Activated CD4-positive, alpha-beta T cell treated with anti-CD3 and anti-CD28 coated beads, Interleukin-2, amount 10 ng/mL, durations not matched to agents 7 days and 5 days (primary cell): Measurements from ENCODE around the gene AUTS2. TPM values are rescaled to one million over a fixed set of nuclear protein-coding genes. Genes with fewer than 3 reads are reported as not detected.

Experiments used
- CTCF ChIA-PET: fragments of 350-600 bp; sonication (Branson Sonifier 250); formaldehyde crosslinking; loops from one replicate; lab custom pipeline; 2021; ENCODE audit warnings: antibody characterized with exemption; lab: Charles Lee
- POLR2A ChIA-PET: fragments of 350-600 bp; sonication (Branson Sonifier 250); formaldehyde crosslinking; loops from one replicate; lab custom pipeline; 2021; ENCODE audit warnings: antibody characterized with exemption; lab: Charles Lee
- DNase-seq: peaks from one replicate; pipeline ENCODE4 v3.0.0-alpha.2; 2020
- H3K27ac Mint-ChIP-seq: one replicate; pipeline ENCODE4 v1.8.0; 2021; ENCODE audit warnings: mild to moderate bottlenecking, moderate library complexity, mixed read lengths
- H3K27me3 Mint-ChIP-seq: one replicate; pipeline ENCODE4 v1.8.0; 2021; ENCODE audit warnings: mixed read lengths
- H3K36me3 Mint-ChIP-seq: one replicate; pipeline ENCODE4 v1.8.0; 2021; ENCODE audit warnings: low read depth, mixed read lengths
- H3K4me1 Mint-ChIP-seq: one replicate; pipeline ENCODE4 v1.8.0; 2021; ENCODE audit warnings: mixed read lengths
- H3K4me3 Mint-ChIP-seq: one replicate; pipeline ENCODE4 v1.8.0; 2021; ENCODE audit warnings: mild to moderate bottlenecking, moderate library complexity, mixed read lengths
- H3K9me3 Mint-ChIP-seq: one replicate; pipeline ENCODE4 v1.8.0; 2021; ENCODE audit warnings: mixed read lengths
- total RNA-seq, 2 experiments: library from RNA; stranded (reverse); gene quantifications; one replicate each; pipeline ENCODE4 v1.2.3, GENCODE V29; 2021

The AUTS2 gene
- total RNA-seq, 2 experiments from 2014 or later: 13.9 to 18.9 TPM

DNA sequence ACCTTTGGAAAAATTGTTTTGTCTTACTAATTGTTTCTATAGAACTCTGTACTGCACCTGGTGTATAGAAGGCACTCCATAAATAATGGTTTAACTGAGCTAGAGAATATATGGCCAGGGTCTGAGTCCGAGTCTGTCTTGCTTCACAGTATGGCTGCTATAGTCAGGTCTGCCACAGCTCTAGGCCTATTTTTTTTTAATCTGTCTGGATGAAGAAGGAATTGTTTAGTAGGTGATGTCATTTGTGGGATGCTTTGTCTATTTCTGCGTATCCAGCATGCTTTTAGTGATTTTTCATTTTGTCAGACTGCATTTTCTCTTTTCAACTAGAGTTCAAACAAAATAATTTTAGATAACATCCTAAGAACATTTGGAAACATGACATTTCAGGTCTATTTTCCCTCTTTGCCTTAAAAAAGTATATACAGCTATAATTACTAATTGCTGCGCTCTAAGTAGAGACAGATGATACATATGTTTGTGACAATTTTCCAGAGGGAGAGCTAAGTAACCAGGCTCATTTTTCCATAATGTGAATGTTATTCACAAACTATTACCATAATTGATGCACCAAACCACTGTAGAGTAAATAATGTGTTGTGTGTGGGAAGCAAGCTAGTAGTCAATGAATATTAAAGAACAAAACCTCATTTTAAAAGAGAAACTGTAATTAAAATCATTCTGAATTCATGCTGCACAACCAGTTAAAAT, 361.7 kb downstream of the AUTS2 start:
- POLR2A ChIA-PET: no interaction called here
- peaks cover 3% of the 10 kb centered on the region for H3K4me1 Mint-ChIP-seq
- no peaks in the 10 kb centered on the region for H3K9me3 Mint-ChIP-seq
- no peak overlapping the region for H3K4me3 Mint-ChIP-seq
- no peak for DNase-seq
- peaks cover 2% of the 10 kb centered on the region for H3K27me3 Mint-ChIP-seq
- H3K36me3 Mint-ChIP-seq: no peaks in the 10 kb centered on the region
- H3K27ac Mint-ChIP-seq: no peak overlapping the region
- CTCF ChIA-PET: no interaction called here

- no peak for DNase-seq
- peaks cover 2% of the 10 kb centered on the region for H3K27me3 Mint-ChIP-seq
- ChIA-PET POLR2A (no interaction called here), CTCF (no interaction called here)
- H3K27ac Mint-ChIP-seq: no peak overlapping the region
- H3K36me3 Mint-ChIP-seq: no peaks in the 10 kb centered on the region
- H3K4me3 Mint-ChIP-seq: no peak overlapping the region
- peaks cover 3% of the 10 kb centered on the region for H3K4me1 Mint-ChIP-seq
- no peaks in the 10 kb centered on the region for H3K9me3 Mint-ChIP-seq
Observed at GRCh38 chr7:69961436-69961835, 363.2 kb downstream of the AUTS2 start.

DNA sequence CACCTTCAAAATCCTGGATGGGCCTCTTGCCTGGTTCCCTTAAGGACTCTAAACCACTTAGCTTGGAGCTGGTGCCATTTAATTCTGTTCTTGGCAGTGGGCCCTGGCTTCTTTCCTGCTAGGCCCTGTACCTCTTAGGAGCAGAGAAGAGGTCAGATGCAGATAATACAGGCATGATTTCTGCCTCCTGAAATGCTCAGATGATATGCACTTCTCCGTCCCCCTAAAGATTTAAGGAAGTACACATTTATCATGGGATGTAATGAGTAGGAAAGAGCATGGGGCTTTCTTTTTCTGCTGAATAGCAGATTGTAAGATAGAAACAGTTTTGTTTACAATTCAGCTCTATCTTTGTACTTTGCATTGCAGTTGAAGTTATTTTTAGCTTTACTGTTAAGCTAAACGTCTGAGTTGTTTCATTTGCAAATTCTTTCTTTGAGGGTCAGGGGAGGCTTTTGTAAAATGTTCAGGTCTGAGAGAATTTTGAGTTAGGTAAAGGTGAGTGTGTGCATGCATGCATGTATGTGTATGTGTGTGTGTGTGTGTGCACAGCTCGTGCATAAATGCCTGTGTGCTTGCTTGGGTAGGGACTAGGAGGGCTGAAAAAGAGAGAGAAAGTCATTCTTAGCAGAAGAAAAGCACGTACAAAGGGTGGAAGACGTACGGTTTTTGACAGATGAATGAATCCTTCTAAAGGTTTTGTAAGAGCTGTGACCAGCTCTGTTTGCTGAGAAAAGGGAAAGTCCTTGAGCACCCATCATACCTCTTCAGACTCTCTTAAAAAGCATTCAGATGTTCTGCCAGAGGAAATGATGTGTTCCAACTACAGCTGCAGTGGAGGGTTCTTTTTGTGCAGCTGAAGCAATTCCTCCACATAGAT, 364.2 kb downstream of the AUTS2 start:
- CTCF ChIA-PET: no interaction called here
- H3K27me3 Mint-ChIP-seq: peaks cover 2% of the 10 kb centered on the region
- H3K9me3 Mint-ChIP-seq: no peaks in the 10 kb centered on the region
- no peak overlapping the region for H3K27ac Mint-ChIP-seq
- POLR2A ChIA-PET: no interaction called here
- no peak overlapping the region for H3K4me3 Mint-ChIP-seq
- H3K36me3 Mint-ChIP-seq: no peaks in the 10 kb centered on the region
- no peak for DNase-seq
- peaks cover 3% of the 10 kb centered on the region for H3K4me1 Mint-ChIP-seq

DNA sequence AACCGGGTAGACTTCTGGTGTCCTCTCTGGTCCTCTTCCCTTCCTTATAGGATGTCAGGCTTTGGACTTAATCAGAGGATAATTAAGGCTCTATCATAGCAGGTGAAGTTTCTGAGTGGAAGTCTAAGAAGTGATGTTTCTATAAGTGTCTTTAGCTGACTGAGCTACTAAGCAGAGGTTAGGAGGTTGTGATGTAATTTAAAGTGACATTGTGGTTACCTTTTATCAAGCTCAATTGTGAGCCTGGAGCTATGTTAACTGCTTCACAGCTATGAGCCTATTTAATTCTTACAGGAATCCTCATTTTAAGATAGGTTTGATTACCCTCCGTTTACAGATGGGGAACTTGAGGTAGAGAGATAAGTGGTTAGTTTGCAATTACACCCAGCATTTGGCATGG, 365.1 kb downstream of the AUTS2 start:
- no peaks in the 10 kb centered on the region for H3K9me3 Mint-ChIP-seq

DNA sequence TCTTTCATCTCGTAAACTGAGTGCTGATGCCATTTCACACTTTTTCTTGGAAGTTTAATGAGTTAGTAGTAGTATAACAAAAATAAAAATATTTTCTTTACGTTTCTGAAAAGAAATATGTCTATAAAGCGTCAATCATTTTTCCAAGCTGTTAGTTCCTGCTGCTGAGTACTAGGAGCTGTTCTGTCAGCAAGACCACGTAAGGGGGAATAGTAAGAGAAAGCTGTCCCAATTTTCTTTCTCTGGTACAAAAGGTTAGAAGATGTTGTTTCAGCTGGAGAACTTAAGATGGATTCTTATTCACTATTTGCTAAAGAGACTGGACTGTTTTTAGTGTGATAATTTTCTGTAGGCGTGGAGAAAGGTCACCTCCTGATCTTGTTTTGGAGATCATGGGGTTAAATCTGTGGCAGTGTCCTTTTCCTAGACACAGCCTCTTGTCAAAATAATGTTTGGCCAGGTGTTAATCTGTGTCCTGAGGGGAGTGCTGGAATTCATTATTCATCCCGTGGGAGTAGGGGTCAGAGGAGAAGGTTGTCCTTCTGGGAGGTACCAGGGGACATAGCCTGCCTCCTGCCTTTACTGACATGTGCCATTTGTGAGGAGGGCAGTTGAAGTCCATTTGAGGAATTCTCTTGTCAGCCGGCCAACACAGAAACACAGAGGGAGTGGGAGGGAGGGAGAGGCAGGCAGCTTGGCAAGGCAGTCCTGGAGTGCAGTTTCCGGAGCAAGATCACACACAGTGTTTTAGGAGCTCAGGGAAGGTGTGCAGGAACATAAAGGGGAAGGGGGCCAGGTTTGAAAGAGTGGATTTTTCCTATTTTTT, 368.7 kb downstream of the AUTS2 start:
- POLR2A ChIA-PET: no interaction called here

More for the DNA sequence above, 365.1 kb downstream of the AUTS2 start:
- POLR2A ChIA-PET: no interaction called here
- DNase-seq: no peak
- CTCF ChIA-PET: interaction anchor here (1.4 kb wide), 1 partner anchor 9 kb away, joined by 3 read pairs; no protein-coding TSS in a partner anchor
- Mint-ChIP-seq H3K4me1 (peaks cover 3% of the 10 kb centered on the region), H3K27me3 (peaks cover 7% of the 10 kb centered on the region), H3K4me3 (no peak overlapping the region), H3K27ac (no peak overlapping the region), H3K36me3 (no peaks in the 10 kb centered on the region)

GRCh38 chr7:69967689-69968450, 369.6 kb downstream of the AUTS2 start:
- Mint-ChIP-seq H3K27me3 (peaks cover 9% of the 10 kb centered on the region), H3K27ac (no peak overlapping the region)
- CTCF ChIA-PET: no interaction called here

More for the DNA sequence above, 368.7 kb downstream of the AUTS2 start:
- CTCF ChIA-PET: no interaction called here
- DNase-seq: no peak
- Mint-ChIP-seq H3K4me1 (peaks cover 3% of the 10 kb centered on the region), H3K27me3 (peaks cover 9% of the 10 kb centered on the region), H3K4me3 (no peak overlapping the region), H3K9me3 (no peaks in the 10 kb centered on the region), H3K36me3 (no peaks in the 10 kb centered on the region), H3K27ac (no peak overlapping the region)

DNA sequence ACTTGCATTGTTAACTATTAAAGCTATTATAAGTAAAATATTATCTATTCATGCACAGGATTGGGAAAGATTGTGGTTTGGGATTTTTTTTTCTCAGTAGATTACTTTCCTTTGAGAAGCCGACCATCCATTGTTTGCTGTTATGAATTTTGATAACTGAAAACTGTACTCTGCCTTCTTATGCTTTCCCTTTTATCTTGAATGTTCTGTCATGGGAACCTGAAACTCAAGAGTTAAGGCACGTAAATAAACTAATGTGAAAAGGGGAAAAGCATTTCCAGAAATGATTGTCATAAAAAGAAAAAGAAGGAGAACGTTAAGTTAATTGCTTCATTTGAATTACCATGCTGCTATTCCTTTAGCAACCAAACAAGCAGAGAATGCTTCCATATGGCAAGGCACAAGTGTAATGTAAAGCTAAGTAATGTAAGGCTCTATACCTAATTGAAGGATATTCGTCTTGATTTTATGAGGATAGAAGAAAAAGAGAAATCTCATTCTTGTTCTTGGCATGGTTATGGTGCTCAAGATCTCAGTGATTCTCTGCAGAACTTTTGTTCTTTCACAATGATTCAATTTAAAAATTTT, 370.8 kb downstream of the AUTS2 start:
- H3K27ac Mint-ChIP-seq: no peak overlapping the region

More at GRCh38 chr7:69967689-69968450, 369.6 kb downstream of the AUTS2 start:
- no peaks in the 10 kb centered on the region for H3K9me3 Mint-ChIP-seq
- POLR2A ChIA-PET: no interaction called here
- H3K4me1 Mint-ChIP-seq: no peaks in the 10 kb centered on the region
- H3K36me3 Mint-ChIP-seq: no peaks in the 10 kb centered on the region
- H3K4me3 Mint-ChIP-seq: no peak overlapping the region
- no peak for DNase-seq

GRCh38 chr7:69981646-69982045, 383.4 kb downstream of the AUTS2 start:
- no peak overlapping the region for H3K27ac Mint-ChIP-seq
- H3K27me3 Mint-ChIP-seq: no peaks in the 10 kb centered on the region
- no peaks in the 10 kb centered on the region for H3K36me3 Mint-ChIP-seq
- ChIA-PET CTCF (no interaction called here), POLR2A (no interaction called here)
- H3K9me3 Mint-ChIP-seq: peaks cover 4% of the 10 kb centered on the region
- no peak overlapping the region for H3K4me3 Mint-ChIP-seq
- no peaks in the 10 kb centered on the region for H3K4me1 Mint-ChIP-seq
- no peak for DNase-seq

More for the DNA sequence above, 370.8 kb downstream of the AUTS2 start:
- DNase-seq: no peak
- H3K9me3 Mint-ChIP-seq: no peaks in the 10 kb centered on the region
- no peak overlapping the region for H3K4me3 Mint-ChIP-seq
- no peaks in the 10 kb centered on the region for H3K36me3 Mint-ChIP-seq
- ChIA-PET CTCF (no interaction called here), POLR2A (no interaction called here)
- no peaks in the 10 kb centered on the region for H3K4me1 Mint-ChIP-seq
- H3K27me3 Mint-ChIP-seq: peaks cover 10% of the 10 kb centered on the region

DNA sequence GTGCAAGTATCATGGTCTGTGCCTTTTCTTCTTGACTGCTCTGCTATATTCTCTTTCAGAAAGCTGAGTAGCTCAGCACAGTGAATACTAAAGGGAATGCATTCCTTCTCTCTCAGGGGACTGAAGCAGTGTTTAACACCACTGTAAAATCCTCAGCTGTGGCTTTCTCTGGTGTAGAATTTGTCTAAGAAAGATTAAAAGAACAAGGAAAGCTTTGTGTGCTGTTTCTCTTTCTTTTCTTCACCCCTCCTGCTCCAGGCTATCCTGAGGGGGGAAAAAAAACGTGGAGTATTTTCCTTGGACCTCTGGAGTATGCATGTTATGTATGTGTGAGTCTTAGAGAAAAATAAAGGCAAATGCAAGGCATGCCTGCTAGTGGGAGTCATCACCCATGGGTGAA, 383.9 kb downstream of the AUTS2 start:
- Mint-ChIP-seq H3K4me1 (no peaks in the 10 kb centered on the region), H3K27me3 (no peaks in the 10 kb centered on the region), H3K36me3 (no peaks in the 10 kb centered on the region), H3K9me3 (no peaks in the 10 kb centered on the region), H3K27ac (no peak overlapping the region), H3K4me3 (no peak overlapping the region)
- ChIA-PET POLR2A (no interaction called here), CTCF (no interaction called here)
- no peak for DNase-seq

GRCh38 chr7:69989551-69989950, 391.3 kb downstream of the AUTS2 start:
- Mint-ChIP-seq H3K36me3 (no peaks in the 10 kb centered on the region), H3K4me3 (no peak overlapping the region), H3K9me3 (no peaks in the 10 kb centered on the region), H3K4me1 (no peaks in the 10 kb centered on the region), H3K27ac (no peak overlapping the region), H3K27me3 (no peaks in the 10 kb centered on the region)
- ChIA-PET POLR2A (interaction anchor here (0.7 kb wide), 1 partner anchor 54 kb away, joined by 3 read pairs; no protein-coding TSS in a partner anchor), CTCF (no interaction called here)
- no peak for DNase-seq

DNA sequence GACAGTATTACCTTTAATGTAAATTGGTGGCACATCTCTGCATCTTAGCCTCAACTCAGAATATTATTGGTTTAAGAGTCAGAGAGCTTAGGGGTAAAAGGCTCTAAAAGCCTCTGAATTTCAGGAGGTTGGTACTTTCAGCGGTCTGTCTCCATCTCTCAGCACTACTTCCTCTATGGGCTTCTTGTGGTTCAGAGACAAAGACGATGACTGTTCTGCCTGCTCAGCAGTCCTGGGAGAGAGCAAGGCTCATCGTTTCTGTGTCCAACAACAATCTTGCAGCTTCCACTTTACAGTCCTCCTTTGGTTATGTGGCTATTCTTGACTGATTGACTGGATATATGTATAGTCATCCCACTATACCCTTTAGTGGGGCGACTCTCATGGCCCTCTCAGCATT, 394.7 kb downstream of the AUTS2 start:
- ChIA-PET POLR2A (no interaction called here), CTCF (no interaction called here)
- H3K4me3 Mint-ChIP-seq: no peak overlapping the region
- H3K9me3 Mint-ChIP-seq: no peaks in the 10 kb centered on the region
- H3K27me3 Mint-ChIP-seq: no peaks in the 10 kb centered on the region
- no peaks in the 10 kb centered on the region for H3K4me1 Mint-ChIP-seq
- H3K36me3 Mint-ChIP-seq: no peaks in the 10 kb centered on the region
- DNase-seq: no peak
- no peak overlapping the region for H3K27ac Mint-ChIP-seq

DNA sequence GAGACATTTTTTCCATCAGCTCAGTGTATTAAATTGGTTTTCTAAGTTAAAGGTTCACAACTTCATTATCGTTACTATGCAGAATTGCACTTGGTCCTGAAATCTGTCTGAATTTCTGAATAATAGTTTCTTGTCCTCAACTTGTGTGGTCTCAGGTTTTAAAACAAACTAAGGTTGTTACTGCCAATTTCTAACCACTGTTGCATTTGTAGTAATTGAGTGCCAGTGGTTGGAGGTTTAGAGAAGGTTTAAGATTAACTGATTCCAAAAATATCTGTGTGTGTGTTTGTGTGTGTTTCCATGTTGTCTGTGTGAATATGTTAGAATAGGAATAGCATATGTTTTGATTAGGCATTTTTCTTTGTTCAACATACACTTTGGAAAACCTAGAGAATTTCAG, 395.9 kb downstream of the AUTS2 start:
- no peak for DNase-seq
- Mint-ChIP-seq H3K27me3 (no peaks in the 10 kb centered on the region), H3K36me3 (no peaks in the 10 kb centered on the region), H3K4me3 (no peak overlapping the region), H3K4me1 (no peaks in the 10 kb centered on the region), H3K27ac (no peak overlapping the region), H3K9me3 (no peaks in the 10 kb centered on the region)
- ChIA-PET CTCF (no interaction called here), POLR2A (no interaction called here)
